GM18526 (cell line): ENCODE results near the gene CALY.

Experiments
- POLR2A ChIP-seq: IDR thresholded peaks from 3 replicates; pipeline ENCODE4 v1.6.1; 2011; ENCODE audit not compliant: insufficient read length; ENCODE audit errors: extremely low read depth

The CALY gene

GRCh38 chr10:133297504-133297903 is 39.2 kb downstream of the CALY start:
- no peak for TF ChIP-seq POLR2A

GRCh38 chr10:133295426-133296320 is 41.0 kb downstream of the CALY start:
- TF ChIP-seq POLR2A = no peak

GRCh38 chr10:133294189-133294588 is 42.5 kb downstream of the CALY start:
- no peak for TF ChIP-seq POLR2A

- TF ChIP-seq POLR2A = no peak
Measured at GRCh38 chr10:133293810-133294119, 42.9 kb downstream of the CALY start.

GRCh38 chr10:133292919-133293809 is 43.5 kb downstream of the CALY start:
- no peak for TF ChIP-seq POLR2A

GRCh38 chr10:133289761-133290160 is 46.9 kb downstream of the CALY start:
- no peak for TF ChIP-seq POLR2A

GRCh38 chr10:133287832-133288500 is 48.7 kb downstream of the CALY start:
- no peak for TF ChIP-seq POLR2A

- no peak for TF ChIP-seq POLR2A
Measured at GRCh38 chr10:133286366-133286765, 50.3 kb downstream of the CALY start.

- TF ChIP-seq POLR2A = no peak
Measured at GRCh38 chr10:133285217-133285616, 51.5 kb downstream of the CALY start.

- TF ChIP-seq POLR2A = no peak
Measured at GRCh38 chr10:133283931-133284330, 52.8 kb downstream of the CALY start.

- TF ChIP-seq POLR2A = no peak
Measured at GRCh38 chr10:133282846-133283390, 53.8 kb downstream of the CALY start.

- no peak for TF ChIP-seq POLR2A
Measured at GRCh38 chr10:133281628-133282372, 54.9 kb downstream of the CALY start.

- no peak for TF ChIP-seq POLR2A
Measured at GRCh38 chr10:133281084-133281483, 55.6 kb downstream of the CALY start.

- no peak for TF ChIP-seq POLR2A
Measured at GRCh38 chr10:133280391-133281059, 56.2 kb downstream of the CALY start.
